ENCODE measurements around the gene WDFY3. TPM values are rescaled to one million over a fixed set of nuclear protein-coding genes. Genes with fewer than 3 reads are reported as not detected.
"Not testable (repeated sequence)": the region's sequence is repeated elsewhere in the genome, so short reads cannot be mapped to it uniquely, and the experiment has no call there.

Gene WDFY3
- polyA plus RNA-seq, 3 donors = 44.6 to 63.0 (median 61.4) TPM

- DNase-seq = no peak
Observed at GRCh38 chr4:84726356-84726755, 240.1 kb downstream of the WDFY3 start.

- DNase-seq = no peak
Observed at GRCh38 chr4:84722720-84723119, 243.8 kb downstream of the WDFY3 start.

- no peak for DNase-seq
Observed at GRCh38 chr4:84719115-84719514, 247.4 kb downstream of the WDFY3 start.

DNA sequence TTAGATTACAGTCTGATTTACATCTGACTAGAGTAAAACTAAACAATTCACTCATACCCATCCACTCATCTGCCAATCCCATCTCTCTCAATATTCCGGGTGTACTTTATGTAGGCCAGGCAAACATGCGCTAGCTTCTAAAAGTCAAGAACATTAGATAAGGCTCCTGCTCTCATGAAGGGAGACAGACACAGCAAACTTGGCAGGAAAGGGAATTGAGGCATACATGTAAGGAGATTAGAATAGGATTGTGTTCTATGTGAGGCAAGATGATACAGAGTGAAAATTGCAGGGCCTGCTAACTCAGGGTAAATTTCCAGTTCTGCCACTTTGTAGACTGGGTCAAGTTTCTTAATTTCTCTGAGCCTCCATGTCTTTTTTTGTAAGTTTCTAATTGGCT is 247.8 kb downstream of the WDFY3 start:
- no peak for DNase-seq

GRCh38 chr4:84710548-84710947 is 255.9 kb downstream of the WDFY3 start:
- DNase-seq = no peak

- no peak for DNase-seq
Observed at GRCh38 chr4:84708406-84709135, 257.9 kb downstream of the WDFY3 start.

DNA sequence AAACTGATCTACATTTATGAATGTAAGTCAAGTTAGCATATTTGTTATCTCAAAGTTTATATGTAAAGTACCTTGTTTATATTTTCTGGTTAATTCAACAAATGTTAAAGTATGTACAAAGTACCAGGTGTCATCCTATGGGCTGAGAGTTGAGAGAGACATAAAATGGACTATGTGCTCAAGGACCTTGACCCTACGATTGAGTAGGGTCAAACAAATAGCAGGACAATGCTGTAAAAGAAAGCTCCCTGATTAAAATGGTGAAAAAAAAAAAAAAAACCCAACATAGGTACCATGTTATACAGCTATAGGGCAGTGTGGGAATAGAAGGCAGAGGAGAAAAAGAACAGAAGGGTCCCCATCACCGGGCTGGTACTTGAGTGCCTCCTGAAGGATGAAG is 260.2 kb downstream of the WDFY3 start:
- no peak for DNase-seq

- no peak for DNase-seq
Observed at GRCh38 chr4:84699001-84699671, 267.4 kb downstream of the WDFY3 start.

DNA sequence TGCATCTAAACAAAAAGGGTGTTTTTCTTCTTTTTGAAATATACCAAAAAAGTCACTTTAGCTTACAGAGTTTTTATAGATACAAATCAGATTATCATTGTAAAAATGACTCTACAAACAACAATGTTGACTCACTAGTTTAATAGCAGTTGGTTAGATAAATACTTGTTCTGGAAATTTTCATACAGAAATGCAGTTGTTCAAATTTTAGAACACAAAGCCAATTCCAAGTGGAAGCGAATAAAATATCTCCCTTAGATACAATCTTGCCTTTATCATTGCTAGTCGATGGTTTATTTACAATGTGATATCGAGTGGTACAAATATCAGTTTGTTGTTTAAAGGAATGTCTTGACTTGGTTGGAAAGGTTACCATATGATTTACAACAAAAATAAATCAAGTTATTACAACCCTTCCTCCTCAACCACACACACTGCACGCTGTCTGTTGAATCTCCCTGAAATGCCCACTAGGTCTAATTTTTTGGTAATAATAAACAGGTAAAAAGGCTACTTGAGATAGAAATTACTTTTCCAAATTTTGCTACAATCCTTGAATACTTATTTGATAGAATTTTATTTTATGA is 268.8 kb downstream of the WDFY3 start:
- no peak for DNase-seq

- DNase-seq = no peak
Observed at GRCh38 chr4:84697159-84697558, 269.3 kb downstream of the WDFY3 start.

DNA sequence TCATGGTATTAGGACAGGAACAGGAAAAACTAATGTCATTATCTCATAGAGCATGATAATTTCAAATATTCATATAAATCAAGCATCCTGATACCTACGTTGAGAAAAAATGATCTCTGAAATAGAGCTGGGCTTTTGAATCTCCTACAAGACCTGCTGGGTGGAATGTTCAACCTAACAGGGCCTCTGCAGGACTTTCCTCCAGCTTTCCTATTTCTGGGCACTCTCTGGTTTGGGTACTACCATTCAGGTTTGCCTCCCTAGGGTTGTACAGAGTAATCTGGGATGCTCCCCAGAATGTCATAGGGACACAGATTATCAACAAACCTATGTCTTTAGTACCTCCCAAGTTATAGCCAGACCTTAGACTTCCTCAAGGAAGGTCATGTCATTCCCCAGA is 274.7 kb downstream of the WDFY3 start:
- no peak for DNase-seq

- no peak for DNase-seq
Observed at GRCh38 chr4:84691170-84691691, 275.3 kb downstream of the WDFY3 start.

DNA sequence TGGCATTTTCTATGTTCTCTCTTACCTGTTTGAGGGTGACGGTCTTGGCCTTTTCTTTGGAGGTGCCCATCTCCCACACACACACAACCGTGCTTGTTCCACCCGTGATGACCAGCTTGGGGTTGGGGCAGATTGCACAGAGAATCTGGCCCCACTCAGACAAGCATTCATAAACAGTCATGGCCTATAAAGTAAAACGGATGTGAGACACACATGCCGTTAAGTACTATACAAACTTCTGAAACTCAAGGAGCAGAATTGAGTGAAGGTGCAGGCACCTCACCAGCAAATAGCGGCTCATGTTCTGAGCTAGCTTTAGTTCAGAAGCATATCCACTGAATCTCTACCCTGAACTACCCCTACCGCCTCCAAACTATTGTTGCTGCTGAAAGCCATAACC is 276.0 kb downstream of the WDFY3 start:
- DNase-seq = no peak

GRCh38 chr4:84689197-84689596 is 277.3 kb downstream of the WDFY3 start:
- DNase-seq = no peak

DNA sequence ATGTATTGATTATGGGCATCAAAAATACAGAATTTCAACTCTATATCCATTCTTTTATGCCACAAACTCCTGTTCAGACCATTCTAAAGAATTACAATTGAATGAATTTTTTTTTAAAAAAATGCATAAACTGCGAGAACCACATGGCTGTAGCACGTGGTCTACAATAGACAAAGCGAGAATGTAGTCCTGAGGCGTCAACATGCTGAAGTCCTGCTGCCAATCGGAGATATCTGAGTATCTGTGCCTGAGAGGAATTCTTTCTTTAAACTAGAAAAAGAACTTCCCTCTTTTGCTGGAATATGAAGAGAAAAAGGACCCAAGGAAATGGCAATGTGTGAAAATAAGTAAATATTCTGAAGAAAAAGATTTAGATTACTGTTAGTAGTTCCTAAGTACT is 277.9 kb downstream of the WDFY3 start:
- no peak for DNase-seq

GRCh38 chr4:84685105-84685504 is 281.4 kb downstream of the WDFY3 start:
- DNase-seq = no peak

DNA sequence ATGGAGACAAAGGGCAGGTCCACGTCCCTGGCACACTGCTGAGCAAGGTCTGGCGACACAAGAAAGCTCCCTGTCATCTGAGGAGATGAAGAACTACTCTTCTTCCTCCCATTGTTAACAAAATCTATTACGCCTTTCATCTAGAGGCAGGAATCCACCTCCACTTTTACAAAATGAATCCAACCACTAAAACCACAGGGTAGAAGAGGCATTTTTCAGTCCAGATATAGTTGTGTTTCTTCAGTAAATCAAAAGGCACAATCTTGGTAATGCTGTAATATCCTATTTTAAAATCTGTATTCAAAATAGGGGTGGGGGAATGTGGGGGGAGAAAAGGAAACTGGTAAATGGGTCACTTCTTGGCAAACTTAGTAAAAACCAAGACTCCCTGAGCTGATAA is 282.1 kb downstream of the WDFY3 start:
- no peak for DNase-seq

GRCh38 chr4:84683064-84683850 is 283.2 kb downstream of the WDFY3 start:
- no peak for DNase-seq

- not testable (repeated sequence) for DNase-seq
Observed at GRCh38 chr4:84682661-84683060, 283.8 kb downstream of the WDFY3 start.

GRCh38 chr4:84681486-84682274 is 284.8 kb downstream of the WDFY3 start:
- peak; percentile 22 for DNase-seq

- no peak for DNase-seq
Observed at GRCh38 chr4:84680956-84681355, 285.5 kb downstream of the WDFY3 start.
